DND-41 (cell line): Measurements from ENCODE around the gene CDC42BPG.

Experiments
- ATAC-seq: fragments of 200-7000 bp; cut with Tn5 transposase; 3 replicates; pipeline ENCODE4 v1.9.1; 2021; ENCODE audit warnings: low read depth; ENCODE audit not compliant: insufficient read depth
- DNase-seq: peaks from one replicate; pipeline ENCODE4 v3.0.0-alpha.2; 2020
- H2AFZ ChIP-seq: 2 replicates; pipeline ENCODE4 v1.6.0; 2012; ENCODE audit warnings: low read depth, low read length
- H3K27ac ChIP-seq: 2 replicates; pipeline ENCODE4 v1.5.1; 2012; ENCODE audit warnings: low read length, inconsistent platforms
- H3K27me3 ChIP-seq: fragments of 200-600 bp; sonication (generic); 2 replicates; pipeline ENCODE4 v1.6.0; 2012; ENCODE audit warnings: low read length, mild to moderate bottlenecking, inconsistent platforms; ENCODE audit not compliant: insufficient read depth, poor library complexity
- H3K36me3 ChIP-seq: 2 replicates; pipeline ENCODE4 v1.5.1; 2012; ENCODE audit warnings: low read length, inconsistent platforms; ENCODE audit not compliant: insufficient read depth
- H3K4me1 ChIP-seq: 2 replicates; pipeline ENCODE4 v1.5.1; 2012; ENCODE audit warnings: mild to moderate bottlenecking, low read length; ENCODE audit not compliant: insufficient read depth
- H3K4me2 ChIP-seq: 2 replicates; pipeline ENCODE4 v1.6.0; 2012; ENCODE audit warnings: mild to moderate bottlenecking, moderate library complexity, low read length, inconsistent platforms; ENCODE audit not compliant: insufficient read depth
- H3K4me3 ChIP-seq, 2 experiments: fragments of 200-600 bp in 1 of 2; shearing (Covaris generic) in 1 of 2; 2 replicates each; pipeline ENCODE4 v1.5.1; 2012 to 2016; ENCODE audit warnings: inconsistent platforms in 2 of 2, low read length in 2 of 2, mild to moderate bottlenecking in 2 of 2, low read depth in 1 of 2, moderate library complexity in 1 of 2
- H3K79me2 ChIP-seq: 2 replicates; pipeline ENCODE4 v1.6.0; 2012; ENCODE audit warnings: low read length, inconsistent platforms; ENCODE audit not compliant: insufficient read depth
- H3K9ac ChIP-seq: 2 replicates; pipeline ENCODE4 v1.6.0; 2012; ENCODE audit warnings: low read depth, mild to moderate bottlenecking, inconsistent platforms, low read length, moderate library complexity
- H3K9me3 ChIP-seq: 2 replicates; pipeline ENCODE4 v1.5.1; 2012; ENCODE audit warnings: low read length, moderate library complexity, mild to moderate bottlenecking, inconsistent platforms; ENCODE audit not compliant: insufficient read depth, severe bottlenecking
- H4K20me1 ChIP-seq: 2 replicates; pipeline ENCODE4 v1.6.0; 2012; ENCODE audit warnings: low read length; ENCODE audit not compliant: insufficient read depth
- EZH2 ChIP-seq: IDR thresholded peaks from 3 replicates; pipeline ENCODE4 v1.6.1; 2012; ENCODE audit warnings: borderline replicate concordance, low read depth, mild to moderate bottlenecking, moderate library complexity, low read length, inconsistent platforms; ENCODE audit not compliant: severe bottlenecking
- TF ChIP-seq, protein P1 (sequence below): IDR thresholded peaks from 2 replicates; pipeline ENCODE4 v1.5.1; 2012; ENCODE audit warnings: borderline replicate concordance, low read length, moderate library complexity, mild to moderate bottlenecking; ENCODE audit not compliant: poor library complexity, severe bottlenecking; ENCODE audit errors: extremely low read depth

Gene CDC42BPG

DNA sequence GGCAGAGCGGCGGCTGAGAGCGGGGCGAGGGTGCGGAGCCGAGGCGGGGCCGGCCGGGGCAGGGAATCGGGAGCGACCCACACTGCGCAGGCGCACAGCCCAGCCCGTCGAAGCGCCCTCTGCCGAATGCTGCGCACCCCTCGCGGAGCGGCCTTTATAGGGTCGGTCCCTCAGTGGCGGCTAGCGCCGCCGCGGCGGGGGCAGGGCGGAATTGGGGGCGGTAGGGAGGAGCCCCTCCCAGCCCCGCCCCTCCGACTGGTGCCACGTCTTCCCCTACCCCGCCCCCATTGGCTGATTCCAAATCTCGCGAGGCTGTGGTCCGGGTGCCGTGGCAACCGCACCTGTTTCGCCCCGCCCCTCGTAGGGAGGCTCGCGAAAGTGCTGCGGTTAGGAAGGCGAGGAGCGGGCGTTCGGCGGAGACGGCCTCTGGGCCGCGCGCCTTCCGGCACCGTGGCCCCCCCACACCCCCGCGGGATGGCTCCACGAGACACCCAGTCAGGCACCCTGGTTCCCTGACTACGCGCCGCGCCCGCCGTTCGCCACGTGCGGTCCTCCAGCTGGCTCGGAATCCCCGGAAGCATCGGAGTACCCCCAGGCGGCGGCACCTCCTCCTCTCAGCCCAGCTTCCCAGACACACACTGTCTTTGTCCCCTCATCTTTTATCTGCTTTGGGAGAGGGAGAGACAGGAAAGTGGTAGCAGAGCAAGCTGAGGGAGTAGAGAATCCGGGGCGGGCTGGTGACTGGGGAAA lies 34.2 kb upstream of the CDC42BPG start, which contains the start of gene EHD1:
Gene EHD1 (minus strand): TSS at position 128 of the 750 bp plus-strand sequence. CDS start 157 bp downstream, outside the sequence.
- Histone ChIP-seq H3K27me3 (no peaks in the 10 kb centered on the region), H3K27ac (peak within 1 kb of the TSS; percentile 85), H3K4me3 (peak within 1 kb of the TSS; percentile 63 to 100), H4K20me1 (peaks cover 26% of the 10 kb centered on the region), H3K9me3 (no peaks in the 10 kb centered on the region), H3K36me3 (peaks cover 8% of the 10 kb centered on the region), H3K79me2 (peaks cover 36% of the 10 kb centered on the region), H3K9ac (peak within 1 kb of the TSS; percentile 83), H2AFZ (peak within 1 kb of the TSS; percentile 94), H3K4me2 (peak within 1 kb of the TSS; percentile 93), H3K4me1 (peaks cover 61% of the 10 kb centered on the region)
- peak; percentile 99 for DNase-seq
- TF ChIP-seq EZH2: no peak
- TF ChIP-seq, protein P1, sequence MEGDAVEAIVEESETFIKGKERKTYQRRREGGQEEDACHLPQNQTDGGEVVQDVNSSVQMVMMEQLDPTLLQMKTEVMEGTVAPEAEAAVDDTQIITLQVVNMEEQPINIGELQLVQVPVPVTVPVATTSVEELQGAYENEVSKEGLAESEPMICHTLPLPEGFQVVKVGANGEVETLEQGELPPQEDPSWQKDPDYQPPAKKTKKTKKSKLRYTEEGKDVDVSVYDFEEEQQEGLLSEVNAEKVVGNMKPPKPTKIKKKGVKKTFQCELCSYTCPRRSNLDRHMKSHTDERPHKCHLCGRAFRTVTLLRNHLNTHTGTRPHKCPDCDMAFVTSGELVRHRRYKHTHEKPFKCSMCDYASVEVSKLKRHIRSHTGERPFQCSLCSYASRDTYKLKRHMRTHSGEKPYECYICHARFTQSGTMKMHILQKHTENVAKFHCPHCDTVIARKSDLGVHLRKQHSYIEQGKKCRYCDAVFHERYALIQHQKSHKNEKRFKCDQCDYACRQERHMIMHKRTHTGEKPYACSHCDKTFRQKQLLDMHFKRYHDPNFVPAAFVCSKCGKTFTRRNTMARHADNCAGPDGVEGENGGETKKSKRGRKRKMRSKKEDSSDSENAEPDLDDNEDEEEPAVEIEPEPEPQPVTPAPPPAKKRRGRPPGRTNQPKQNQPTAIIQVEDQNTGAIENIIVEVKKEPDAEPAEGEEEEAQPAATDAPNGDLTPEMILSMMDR: peak; percentile 78
- ATAC-seq: peak; percentile 84

DNA sequence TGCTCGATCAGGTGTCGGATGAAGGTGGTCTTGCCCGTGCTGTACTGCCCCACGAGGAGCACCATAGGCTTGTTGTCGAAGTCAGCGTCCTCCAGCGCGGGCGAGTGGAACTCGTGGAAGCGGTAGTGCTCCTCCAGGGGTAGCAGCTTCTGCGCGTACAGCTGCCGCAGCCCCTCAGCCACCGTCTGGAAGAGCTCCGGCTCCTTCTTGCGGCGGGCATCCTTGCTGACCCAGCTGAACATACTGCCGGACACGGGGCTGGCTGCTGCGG lies 33.7 kb upstream of the CDC42BPG start:
- ATAC-seq (peak; percentile 39), DNase-seq (no peak)
- H3K27ac ChIP-seq: peak overlapping the region; percentile 72
- H3K36me3 ChIP-seq: peaks cover 11% of the 10 kb centered on the region
- H2AFZ ChIP-seq: peak overlapping the region; percentile 94
- H3K79me2 ChIP-seq: peaks cover 36% of the 10 kb centered on the region
- peaks cover 26% of the 10 kb centered on the region for H4K20me1 ChIP-seq
- no peaks in the 10 kb centered on the region for H3K27me3 ChIP-seq
- TF ChIP-seq, protein P1: no peak
- no peak for TF ChIP-seq EZH2
- peak overlapping the region; percentile 62 to 100 for H3K4me3 ChIP-seq
- H3K9me3 ChIP-seq: no peaks in the 10 kb centered on the region
- H3K4me1 ChIP-seq: peaks cover 56% of the 10 kb centered on the region
- H3K9ac ChIP-seq: peak overlapping the region; percentile 81
- peak overlapping the region; percentile 93 for H3K4me2 ChIP-seq

DNA sequence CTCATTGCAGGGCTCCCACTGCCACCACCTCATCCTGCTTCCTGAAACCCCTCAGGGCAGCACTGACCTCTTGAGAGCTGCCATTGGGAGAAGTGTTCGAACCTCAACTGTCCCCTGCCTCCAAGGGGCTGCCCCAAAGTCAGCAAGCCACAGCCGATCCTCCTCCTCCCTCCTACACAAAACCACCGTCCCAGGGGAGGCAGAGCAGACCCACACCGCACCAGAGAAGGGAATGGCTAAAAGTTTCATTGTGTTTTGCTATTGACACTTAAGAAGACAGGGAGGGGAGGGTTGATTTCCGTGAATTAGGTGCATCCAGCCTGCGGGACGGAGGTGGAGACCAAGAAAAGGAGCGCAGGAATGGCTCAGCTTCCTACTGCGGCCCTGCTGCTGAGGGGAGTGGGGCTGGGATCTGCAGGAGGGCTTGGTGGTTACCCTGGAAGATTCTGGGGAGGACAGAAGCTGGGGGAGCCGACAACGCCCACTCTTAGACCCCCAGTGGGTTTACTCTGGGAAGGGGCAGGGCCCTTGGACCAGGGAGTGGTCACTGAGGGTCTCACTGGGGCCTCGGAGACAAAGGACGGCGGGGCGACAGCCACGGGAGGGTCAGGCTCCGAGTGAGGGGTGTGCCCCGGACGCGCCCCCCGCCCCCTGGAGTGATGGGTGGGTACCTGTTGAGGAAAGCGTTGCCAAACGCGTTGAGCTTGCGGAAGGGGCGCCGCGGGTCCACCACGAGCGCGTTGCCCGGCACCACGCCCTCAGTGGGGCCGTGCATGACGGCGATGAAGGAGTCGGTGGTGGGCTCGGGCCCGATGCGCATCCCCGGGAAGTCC lies 33.2 kb upstream of the CDC42BPG start:
- DNase-seq: peak; percentile 53
- H3K4me3 ChIP-seq: peak overlapping the region; percentile 62 to 100
- no peaks in the 10 kb centered on the region for H3K9me3 ChIP-seq
- peak overlapping the region; percentile 94 for H2AFZ ChIP-seq
- peaks cover 26% of the 10 kb centered on the region for H4K20me1 ChIP-seq
- ATAC-seq: no peak; the same call in 2 of the 3 replicates
- H3K27ac ChIP-seq: peak overlapping the region; percentile 72
- peak overlapping the region; percentile 81 for H3K9ac ChIP-seq
- H3K4me2 ChIP-seq: peak overlapping the region; percentile 93
- H3K4me1 ChIP-seq: peaks cover 53% of the 10 kb centered on the region
- H3K27me3 ChIP-seq: no peaks in the 10 kb centered on the region
- no peak for TF ChIP-seq EZH2
- TF ChIP-seq, protein P1: no peak
- H3K79me2 ChIP-seq: peaks cover 36% of the 10 kb centered on the region
- peaks cover 16% of the 10 kb centered on the region for H3K36me3 ChIP-seq
